ENCODE results near the gene TAC4.

TAC4 gene

DNA sequence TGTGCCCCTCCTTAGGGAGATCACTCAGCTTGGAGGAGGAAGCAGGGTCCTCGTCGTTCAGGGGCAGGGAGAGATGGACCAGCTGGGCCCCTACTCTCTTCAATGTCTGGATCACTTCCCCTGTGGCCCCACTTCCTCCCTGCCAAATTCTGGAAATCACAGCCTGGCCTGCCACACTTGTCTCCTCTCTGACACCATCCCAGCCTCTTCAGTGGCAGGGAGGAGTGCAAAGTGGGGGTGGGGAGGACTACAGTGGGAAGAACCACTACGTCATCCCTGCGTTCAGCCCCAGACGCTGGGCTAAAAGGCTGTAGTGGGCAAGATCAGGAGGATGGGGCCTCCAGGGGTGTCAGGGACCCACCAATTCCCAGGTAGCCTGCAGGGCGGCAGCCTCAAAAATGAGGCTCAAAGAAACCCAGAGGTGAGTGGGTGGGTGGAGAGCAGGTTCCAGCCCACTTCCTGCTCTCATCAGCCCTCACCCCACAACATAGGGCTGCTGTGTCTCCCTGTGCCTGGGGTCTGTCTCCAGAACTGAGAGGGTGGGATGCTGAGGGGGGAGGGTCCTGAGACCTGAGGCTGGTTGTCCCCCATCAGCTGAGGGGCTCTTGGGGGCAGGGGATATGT is 25.0 kb upstream of the TAC4 start:
- DNase-seq (ENCODE audit: low spot score), result no peak

DNA sequence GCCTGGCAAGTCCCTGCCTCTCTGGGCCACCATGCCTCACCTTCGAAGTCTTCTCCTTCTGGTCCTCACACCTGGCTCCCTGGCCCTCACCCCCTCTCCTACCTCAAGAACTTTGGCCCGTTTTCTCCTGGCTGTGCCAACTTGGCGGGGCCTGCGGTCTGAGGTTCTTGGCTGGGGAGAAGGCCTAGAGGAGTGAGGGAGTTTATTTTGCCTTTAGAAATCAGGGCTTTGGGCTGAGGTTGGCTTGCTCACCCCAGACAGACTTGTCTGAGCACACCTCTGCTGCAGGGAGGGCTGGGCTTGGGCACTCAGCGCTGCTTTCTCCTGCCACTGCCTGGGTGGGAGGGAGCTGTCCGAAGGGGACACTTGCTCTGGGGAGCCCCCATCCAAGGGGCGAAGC is 23.3 kb upstream of the TAC4 start:
- DNase-seq (ENCODE audit: low spot score), result no peak

DNA sequence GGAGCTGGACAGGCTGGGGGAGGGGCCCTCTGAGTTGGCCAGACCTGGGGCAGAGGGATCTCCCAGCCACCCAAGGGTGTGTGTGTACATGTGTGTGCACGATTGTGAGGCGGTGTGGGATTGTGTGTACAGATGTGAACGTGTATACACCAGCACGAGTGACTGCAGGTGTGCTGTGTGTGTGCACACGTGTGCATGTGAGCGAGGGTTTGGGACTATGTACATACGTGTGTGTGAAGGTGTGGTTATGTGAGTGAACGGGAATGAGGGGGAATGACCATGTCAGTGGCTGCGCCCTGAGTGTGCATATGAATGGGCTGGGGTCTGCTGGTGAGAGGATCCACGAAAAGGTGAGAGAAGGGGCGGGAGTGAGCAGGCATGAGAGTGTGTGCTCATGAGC is 22.4 kb upstream of the TAC4 start:
- DNase-seq (ENCODE audit: low spot score), result no peak

DNA sequence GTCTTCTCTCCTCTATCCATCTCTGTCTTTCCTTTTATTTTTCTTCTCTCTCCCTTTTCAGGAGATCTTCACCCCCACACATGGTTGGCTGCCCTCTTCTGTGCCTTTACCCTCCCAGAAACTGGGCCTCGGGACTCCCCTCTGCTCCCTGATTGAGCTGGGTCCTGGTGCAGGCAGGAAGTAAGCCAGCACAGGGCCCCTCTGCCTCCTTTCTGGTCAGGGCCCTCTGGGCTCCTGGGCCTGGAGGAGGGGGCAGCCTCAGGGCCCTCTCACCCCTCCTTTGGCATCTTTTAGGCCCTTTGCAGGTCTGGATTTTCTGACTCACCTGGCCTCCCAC is 21.1 kb upstream of the TAC4 start:
- no peak for DNase-seq (ENCODE audit: low spot score)

DNA sequence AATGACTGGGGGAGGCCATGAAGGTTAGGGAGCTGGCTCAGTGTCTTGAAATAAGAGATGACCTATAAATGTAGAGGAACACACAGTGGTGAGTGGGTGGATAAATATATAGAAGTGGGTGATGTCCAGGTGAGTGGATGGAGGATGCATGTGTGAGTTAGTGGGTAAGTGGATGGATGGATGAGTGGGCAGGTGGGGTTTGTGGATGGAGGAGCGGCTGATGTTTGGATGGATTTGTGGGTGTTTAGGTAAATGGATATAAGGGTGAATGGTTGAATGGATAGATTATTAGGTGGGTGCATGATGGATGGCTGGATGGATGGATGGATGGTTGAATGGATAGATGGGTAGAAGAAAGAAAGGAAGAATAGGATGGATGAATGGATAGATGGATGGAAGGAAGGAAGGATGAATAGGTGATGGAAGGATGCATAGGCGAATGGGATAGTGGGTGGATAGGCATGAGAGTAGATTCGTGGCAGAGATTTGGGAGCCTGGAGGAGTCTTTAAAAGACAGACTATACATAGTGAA is 19.1 kb upstream of the TAC4 start:
- no peak for DNase-seq (ENCODE audit: low spot score)

DNA sequence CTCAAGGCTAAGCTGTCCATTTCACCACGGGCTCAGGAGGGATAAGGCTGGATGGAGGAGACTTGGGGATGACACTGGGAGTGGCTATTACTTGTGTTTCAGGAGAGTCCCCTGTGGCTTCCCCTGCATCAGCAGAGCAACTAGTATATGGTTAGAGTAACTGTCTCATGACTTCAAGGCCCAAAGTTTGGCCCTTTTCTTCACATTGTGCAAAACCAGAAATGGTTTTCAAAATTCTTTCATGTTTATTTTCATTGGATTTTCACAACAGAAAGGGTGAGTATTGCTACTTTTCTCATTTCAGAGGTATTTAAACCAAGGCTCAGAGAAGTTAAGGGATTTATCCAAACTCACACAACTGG is 18.1 kb upstream of the TAC4 start:
- no peak for DNase-seq (ENCODE audit: low spot score)

DNA sequence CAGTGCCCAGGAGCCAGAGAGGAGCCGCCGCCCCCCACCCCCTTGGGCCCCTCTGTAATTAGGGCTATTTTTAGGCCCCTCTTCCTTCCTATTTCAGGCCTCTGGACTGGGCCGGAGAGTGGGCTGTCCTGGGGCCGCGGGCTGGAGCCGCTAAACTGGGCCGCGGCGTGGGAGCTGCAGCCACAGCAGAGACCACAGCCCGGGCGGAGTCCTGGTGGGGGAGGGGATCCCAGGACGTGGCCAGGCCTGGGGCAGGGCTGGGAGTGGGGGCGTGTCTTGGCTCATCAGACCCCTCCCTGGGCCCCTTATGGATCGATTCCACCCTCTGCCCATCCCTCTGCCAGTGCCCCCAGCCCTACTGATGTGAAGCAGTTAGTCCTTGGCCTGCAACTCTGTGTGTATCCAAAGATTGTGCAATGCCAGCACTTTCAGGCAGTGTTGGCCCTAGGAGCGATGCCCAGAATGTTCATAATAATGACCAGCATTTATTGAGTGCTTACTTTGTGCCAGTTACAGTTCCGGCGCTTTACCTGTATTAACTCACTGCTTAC is 15.0 kb upstream of the TAC4 start:
- DNase-seq (ENCODE audit: low spot score), result no peak

DNA sequence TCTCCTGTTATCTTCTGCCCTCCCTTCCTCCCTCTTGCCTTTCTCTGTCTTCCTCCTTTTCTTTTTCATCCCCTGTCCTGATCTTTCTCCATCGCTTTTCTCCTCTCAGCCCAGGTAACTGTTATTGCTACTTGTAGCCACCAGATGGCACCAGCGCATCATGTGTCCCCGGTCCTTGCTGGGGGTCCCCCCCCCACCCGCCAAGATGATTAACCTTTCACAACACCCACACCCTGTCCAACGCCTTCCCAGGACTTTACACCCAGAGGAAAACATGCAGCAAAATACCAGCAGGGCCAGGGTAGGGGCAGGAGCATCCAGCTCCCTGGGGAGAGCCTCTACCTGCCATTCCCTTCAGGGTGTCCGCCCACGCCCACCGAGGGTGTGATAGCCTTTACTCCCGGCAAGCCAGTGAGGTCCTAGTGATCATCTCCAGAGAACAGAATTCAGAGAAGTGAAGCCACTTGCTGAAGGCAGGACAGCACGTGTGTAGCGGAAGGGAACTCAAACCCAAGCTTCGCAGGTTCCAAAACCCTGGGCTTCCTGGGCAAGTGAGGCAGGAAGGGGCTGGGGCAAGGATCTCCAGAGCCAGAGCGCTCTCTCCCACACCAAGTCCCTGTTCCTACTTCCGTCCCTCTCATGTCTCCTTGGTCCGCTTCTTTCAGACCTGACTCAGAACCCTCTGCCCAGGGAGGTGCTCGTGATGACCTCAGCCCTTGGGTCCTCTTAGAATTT is 13.4 kb upstream of the TAC4 start:
- peak; percentile 89 for DNase-seq (ENCODE audit: low spot score)

DNA sequence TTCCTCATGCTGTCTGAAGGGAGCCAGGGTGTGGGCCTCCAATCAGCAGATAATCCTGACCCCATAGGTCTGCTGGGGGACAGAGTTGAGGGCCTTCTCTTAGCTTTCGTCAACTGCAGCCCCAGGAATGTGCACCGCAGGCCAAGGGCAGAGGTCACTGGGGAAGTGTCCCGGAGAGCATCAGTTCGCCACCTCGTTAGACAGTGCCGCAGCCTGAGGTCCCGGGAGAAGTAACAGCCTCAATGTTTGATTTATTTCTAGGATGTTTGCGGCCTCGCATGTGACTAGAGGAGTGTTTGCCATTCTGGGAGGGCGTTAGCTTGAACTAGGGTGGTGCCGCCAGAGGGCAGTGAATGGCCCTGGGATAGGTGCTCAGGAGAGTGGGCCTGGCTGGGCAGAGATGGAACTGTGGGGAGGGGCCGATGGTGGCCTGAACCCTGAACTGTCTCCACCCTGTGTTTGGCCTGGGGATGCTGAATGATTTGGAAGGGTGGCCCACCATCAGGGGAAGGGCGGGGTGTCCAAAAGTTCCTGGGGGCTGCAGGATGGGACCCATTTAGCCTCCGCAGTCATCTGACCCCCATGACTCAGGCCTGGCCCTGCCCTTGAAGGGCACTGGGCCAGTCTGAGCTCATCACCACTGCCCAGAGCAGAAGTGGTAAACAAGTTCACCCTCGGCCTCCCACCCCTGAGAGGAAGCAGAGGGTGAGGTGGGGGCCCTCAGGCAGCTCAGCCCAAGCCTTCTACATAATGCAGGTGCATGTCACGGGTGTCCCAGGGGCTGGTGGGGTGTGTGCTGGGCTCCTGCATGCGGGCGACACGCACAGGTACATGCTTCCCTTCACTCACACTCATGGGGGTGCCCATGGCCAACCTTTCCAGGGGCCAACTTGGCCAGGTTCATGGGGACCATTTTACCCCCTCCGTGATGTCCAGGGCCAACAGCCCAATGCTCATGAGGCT is 12.4 kb upstream of the TAC4 start:
- peak; percentile 64 for DNase-seq (ENCODE audit: low spot score)

DNA sequence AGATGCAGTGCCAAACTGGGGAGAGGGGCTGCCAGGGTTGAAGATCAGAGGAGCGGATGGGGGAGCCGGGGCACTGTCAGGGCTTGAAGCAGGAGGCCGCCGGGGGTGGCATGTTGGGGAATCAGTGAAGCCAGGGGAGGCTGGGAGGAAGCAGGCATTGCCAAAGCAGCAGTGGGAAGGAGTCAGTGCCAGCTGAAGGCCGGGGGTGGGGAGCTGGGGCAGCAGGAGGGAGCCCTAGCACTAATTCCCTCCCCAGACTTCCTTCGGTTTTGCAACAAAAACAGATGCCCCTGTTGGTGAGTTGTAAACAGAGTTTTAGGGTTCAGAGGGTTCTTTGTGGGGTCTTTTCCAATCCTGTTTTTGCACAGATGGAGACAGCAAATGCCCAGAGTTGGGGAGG is 10.9 kb upstream of the TAC4 start:
- no peak for DNase-seq (ENCODE audit: low spot score)

DNA sequence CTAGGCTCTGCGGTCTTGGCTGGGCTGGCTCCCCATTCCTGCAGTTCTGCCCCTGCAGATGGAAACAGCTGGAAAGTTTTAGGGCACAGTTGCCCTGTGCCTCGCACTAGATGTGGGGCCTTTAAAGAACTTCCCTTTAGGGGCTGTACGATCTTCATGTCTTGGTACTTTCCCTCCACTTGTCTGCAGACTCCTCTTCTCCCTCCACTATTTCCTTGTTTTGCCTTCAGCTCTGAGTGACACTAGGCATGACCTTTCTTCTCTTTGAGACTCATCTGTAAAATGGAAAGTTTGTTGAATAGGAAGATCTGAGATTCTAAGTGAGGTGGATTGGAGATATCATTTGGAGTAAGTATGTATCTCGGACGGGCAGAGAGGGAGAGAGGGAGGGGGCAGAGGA is 6.3 kb upstream of the TAC4 start:
- no peak for DNase-seq (ENCODE audit: low spot score)

DNA sequence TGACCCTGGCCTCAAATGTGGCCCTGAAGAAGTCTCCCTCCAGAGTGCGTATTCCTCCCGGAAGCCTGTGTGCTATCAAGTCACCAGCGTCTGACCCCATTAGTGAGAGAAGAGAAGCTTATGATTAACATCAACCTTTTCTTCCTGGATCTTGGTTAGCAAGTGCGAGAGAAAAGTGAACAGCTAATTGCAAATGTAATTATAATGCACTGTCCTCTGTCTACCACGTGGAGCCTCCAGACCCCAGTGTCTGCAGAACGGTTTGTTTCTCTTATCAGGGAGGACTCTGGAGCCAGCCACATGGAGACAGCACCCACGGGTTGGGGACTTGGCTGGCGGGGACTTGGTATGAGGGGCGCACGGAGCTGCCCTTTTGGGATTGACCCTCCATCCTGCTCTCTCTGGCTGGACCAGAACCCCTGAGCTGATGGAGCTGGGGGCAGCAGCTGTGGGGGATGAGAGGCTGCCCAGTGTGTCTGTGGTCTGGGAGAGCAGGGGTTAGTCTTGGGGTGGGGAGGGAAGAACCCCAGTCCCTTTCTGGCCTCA is 5.7 kb upstream of the TAC4 start:
- DNase-seq (ENCODE audit: low spot score), result no peak

DNA sequence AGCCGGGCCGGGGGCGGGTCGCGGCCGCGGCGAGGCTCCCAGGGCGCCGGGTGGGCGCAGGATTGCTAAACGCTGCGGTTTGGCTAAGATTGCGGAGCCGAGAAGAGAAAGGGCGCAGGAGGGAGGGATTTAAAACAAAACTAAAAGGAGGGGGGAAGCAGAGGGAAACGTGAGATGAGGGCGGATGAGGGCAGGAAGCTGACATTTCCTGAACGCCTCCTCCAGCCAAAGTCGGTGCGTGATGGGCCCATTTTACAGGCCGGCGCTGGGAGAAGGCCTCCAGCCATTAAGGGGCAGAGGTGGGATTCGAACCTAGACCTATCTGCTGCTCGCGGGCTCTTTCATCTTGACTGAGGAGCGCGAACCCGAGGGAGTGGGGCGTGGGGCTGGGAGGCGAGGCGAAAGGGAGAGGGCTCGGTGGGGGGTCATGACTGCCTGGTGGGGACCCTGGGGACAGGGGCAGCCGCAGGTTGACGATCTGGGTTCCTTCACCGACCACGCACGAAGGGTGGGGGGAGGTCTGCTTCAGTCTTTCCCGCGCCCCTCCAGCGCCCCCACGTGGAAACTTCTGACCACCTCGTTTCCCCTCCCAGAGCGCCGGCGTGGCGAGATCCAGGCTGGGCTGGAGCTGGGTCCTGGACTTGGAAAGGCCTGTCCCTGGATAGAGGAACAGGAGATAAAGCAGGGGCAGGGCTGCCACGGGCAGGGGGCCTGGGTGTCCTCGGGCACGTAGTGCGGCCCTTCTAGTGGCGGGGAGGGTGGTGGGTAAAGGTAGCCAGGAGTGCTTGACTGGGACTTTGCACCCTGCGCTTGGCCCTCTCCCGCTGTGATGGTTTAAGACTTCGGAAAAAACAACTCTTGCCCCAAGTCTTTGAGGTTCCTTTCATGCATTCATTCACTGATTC is 3.8 kb upstream of the TAC4 start:
- peak; percentile 92 for DNase-seq (ENCODE audit: low spot score)

DNA sequence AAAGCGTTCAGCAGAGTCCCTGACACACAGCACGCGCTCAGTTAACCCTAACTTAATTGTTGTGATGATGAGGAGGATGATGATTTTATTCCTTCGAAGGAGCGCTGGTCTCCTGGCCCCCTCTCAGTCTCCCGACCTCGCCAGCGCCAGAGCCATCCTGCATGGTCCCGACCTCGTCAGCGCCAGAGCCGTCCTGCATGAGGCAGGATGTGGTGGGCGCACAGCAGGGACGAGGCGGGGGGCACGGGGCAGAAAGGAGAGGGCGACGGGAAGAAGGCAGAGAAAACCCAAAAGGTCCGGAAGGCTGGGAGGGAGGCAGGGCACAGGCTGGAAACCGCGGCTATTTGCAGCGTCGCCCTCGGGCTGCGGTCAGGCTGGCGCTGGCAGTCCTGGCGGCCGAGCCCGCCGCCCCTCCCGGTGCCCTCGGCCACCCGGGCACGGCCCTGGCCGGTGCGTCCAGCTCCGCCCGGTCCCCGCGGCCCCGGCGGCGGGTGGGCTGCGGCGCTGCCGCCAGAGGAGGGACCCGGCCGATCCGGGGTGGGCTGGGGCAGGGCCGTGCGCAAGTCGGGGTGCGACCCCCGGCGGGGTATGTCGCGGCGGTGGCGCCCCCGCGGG is 3.0 kb upstream of the TAC4 start:
- no peak for DNase-seq (ENCODE audit: low spot score)

DNA sequence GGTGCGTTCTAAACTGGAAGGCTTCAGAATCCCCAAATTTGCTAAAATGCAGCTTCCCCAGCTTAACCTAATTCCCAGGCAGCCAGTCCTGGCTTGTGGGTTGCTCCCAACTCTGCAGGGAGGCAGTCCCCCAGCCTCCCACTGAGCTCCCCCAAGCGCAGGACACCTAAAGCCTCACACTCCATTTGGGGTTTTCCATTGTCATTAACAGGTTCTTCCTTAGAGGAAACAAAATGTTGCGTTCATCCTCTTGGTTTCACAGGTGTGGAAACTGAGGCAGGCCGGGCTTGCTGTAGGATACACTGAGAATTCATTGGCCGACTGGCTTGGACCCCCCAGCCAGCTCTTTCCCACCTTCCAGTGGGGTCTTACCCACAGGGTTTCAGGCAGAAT is 2.3 kb upstream of the TAC4 start:
- DNase-seq (ENCODE audit: low spot score), result no peak

DNA sequence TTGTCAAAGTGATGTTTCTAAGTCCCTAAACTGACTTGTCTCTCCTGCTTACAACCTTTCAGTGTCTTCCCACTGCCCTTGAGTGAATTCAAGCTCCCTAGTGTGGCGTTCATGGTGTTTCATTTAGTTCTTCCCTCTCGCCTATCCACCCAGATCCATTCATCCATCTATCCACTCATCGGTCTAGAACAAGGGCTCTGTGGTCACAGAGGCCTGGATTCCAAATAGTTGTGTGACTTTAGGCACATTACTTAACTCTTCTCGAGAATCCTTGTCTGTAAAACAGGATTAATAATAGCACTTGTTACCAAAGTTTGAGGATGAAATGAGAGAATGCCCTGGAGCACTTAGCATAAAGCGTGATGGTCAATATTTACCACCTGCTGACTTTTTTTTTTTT is 870 bp upstream of the TAC4 start:
- no peak for DNase-seq (ENCODE audit: low spot score)

DNA sequence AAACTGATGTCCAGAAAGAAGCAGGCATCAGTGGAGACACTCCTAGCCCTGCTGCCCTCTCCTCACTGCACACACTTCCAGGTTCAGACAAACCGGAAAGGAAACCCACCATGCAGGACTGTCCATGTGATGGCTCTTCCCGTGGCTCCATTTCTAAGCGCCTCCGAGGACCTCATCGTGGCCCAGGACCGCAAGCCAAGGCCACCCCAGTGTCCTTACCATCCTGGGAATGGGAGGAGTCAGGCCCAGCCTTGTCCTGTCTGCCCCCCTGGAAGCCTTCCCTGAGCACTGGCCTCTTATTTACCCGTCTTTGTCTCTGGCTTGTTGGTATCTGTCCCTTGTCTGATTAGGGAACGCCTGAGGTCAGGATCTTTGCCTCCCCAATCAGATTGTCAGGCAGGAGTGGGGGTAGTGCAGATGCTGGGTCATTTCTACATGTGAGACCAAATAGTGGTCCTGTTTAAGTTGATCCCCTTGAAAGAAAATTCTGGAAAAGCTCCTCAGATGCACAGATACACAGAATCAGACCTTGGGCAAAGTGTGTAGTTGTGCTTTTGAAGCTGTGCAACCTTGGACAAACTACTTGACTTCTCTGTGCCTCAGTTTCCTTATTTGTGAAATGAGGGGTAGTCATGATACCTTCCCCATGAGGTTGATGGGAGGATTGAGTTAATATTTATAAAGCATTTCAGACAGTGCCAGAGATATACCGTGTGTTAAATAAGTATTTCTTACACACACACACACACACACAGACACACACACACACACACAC is 744 bp downstream of the TAC4 start:
- DNase-seq (ENCODE audit: low spot score), result no peak

DNA sequence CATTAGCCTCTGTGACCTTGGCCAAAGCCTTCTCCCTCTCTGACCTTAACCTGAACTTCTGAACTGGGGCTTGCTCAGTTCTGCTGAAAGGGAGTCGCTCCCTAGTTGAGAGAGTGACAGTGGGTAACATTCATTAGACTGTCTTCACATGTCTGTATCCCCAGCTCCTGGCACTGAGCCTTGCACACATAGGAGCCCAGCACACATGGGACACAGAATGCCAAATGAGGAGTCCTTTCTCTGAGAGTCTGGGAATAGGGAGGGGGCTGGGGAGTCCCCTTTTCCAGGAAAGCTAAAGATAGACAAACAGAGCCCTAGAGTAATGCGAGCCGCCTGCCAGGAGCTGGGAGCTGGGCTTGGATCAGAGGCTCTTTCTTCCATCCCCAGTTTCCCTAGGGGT is 2.5 kb downstream of the TAC4 start:
- DNase-seq (ENCODE audit: low spot score), result no peak

DNA sequence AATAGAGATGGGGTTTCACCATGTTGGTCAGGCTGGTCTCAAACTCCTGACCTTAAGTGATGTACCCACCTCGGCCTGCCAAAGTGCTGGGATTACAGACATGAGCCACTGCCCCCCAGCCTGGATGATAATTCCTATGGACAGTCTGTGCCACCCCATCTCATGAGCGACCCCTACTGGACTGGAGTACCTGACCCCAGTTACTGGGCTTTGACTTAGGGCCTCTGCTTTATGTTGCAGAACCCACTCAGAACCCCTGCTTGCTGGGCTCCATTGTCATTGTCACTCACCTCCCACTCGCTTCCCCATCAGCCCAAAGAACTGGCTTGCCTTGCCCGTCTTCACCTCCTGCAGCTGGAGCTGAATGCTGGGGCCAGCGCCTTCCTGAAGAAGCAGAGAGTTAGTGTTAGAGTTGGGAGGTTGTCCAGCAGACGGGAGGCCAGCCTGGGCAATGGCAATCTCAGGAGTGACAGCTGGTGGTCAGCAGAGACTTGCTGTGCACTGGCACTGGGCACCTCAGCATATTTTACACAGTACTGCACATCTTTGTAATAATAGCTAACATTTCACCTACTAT is 4.0 kb downstream of the TAC4 start:
- DNase-seq (ENCODE audit: low spot score), result peak; percentile 69

DNA sequence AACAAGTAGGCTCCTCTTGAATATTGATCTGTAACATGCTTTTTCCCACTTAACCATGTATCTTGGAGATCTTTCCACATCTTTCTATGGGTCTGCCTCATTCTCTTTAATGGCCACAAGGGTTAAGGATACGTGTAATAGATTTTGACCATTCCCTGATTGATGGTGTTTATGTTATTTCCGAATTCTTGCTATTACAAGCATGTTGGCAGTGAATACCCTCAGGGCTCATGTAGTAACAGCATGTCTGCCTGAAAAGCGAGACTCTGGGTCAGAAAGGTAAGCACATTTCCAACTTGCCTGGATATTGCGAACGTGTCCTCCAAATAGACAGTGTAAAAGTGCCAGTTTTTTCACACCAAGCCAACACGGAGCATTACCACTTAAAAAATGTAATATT is 5.0 kb downstream of the TAC4 start:
- DNase-seq (ENCODE audit: low spot score), result no peak
